ENCODE measurements around the gene ARHGAP21.

DNA sequence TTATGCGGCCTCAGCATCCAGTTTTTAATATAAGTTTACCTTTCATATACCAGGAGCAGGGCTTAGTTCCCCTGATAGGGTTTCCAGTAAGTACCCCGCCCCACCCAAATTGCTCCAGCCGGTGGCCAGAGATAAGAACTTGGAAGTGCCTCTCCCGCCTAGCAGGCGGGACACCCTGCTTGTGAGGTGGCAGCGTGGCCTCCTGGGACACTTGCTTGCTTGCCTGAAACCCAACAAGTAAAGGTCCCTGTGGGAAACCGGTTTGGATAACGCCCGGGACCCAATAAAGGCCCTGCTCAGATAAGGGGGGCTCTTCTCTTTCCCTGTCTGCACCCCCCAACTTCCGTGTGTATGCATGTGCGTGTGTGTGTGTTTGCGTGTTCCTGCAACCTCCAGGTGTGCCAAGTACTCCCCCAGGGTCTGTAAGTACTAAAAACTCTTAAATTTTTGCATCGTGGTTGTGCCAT lies 154.3 kb downstream of the ARHGAP21 start:
- TF ChIP-seq, protein P1, sequence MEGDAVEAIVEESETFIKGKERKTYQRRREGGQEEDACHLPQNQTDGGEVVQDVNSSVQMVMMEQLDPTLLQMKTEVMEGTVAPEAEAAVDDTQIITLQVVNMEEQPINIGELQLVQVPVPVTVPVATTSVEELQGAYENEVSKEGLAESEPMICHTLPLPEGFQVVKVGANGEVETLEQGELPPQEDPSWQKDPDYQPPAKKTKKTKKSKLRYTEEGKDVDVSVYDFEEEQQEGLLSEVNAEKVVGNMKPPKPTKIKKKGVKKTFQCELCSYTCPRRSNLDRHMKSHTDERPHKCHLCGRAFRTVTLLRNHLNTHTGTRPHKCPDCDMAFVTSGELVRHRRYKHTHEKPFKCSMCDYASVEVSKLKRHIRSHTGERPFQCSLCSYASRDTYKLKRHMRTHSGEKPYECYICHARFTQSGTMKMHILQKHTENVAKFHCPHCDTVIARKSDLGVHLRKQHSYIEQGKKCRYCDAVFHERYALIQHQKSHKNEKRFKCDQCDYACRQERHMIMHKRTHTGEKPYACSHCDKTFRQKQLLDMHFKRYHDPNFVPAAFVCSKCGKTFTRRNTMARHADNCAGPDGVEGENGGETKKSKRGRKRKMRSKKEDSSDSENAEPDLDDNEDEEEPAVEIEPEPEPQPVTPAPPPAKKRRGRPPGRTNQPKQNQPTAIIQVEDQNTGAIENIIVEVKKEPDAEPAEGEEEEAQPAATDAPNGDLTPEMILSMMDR (IDR thresholded peaks at IDR 0.05), result no peak
- TF ChIP-seq EZH2 (IDR thresholded peaks at IDR 0.05; ENCODE audit: borderline replicate concordance, insufficient read depth, low read depth, low read length, poor library complexity, severe bottlenecking), result no peak

All from B cell (primary cell).